Esophagus squamous epithelium (tissue), 5 donors: ENCODE results near the gene ZNF714. TPM values are rescaled to one million over a fixed set of nuclear protein-coding genes. Genes with fewer than 3 reads are reported as not detected.

Source experiments
- DNase-seq: peaks from one replicate; lab custom pipeline; 2025; lab: John Stamatoyannopoulos, UW
- H3K27ac ChIP-seq, 4 donors: fragments of 200-600 bp; sonication (generic); one replicate each; pipeline ENCODE4 v1.5.1; 2016 to 2019; ENCODE audit warnings: mild to moderate bottlenecking in 1 of 4
- H3K27me3 ChIP-seq, 4 donors: fragments of 200-600 bp; sonication (generic); 1 replicate in 3 of 4; 2 replicates in 1 of 4; pipeline versions ENCODE4 v1.5.1 to v1.6.0; 2017 to 2021; ENCODE audit warnings: antibody characterized with exemption in 1 of 4
- H3K36me3 ChIP-seq, 3 donors: fragments of 200-600 bp; sonication (generic); one replicate each; pipeline ENCODE4 v1.5.1; 2016 to 2019
- H3K4me1 ChIP-seq, 3 donors: fragments of 200-600 bp; sonication (generic); one replicate each; pipeline ENCODE4 v1.5.1; 2017 to 2019
- H3K4me3 ChIP-seq, 4 donors: fragments of 200-600 bp; sonication (generic); 1 replicate in 3 of 4; 2 replicates in 1 of 4; pipeline ENCODE4 v1.5.1; 2016 to 2019; ENCODE audit warnings: mild to moderate bottlenecking in 2 of 4, moderate library complexity in 1 of 4
- H3K9me3 ChIP-seq, 3 donors: fragments of 200-600 bp; sonication (generic); one replicate each; pipeline ENCODE4 v1.5.1; 2016 to 2019
- POLR2A ChIP-seq, 4 donors: fragments of 450-650 bp; IDR thresholded peaks; one replicate each; pipeline ENCODE4 v1.6.1; 2017; ENCODE audit warnings: antibody characterized with exemption in 4 of 4, mild to moderate bottlenecking in 4 of 4, moderate library complexity in 3 of 4
- WGBS, 2 donors: methylation state at CpG; one replicate each; pipeline ENCODE4 v1.1.5; 2018; 5-methylcytosine and 5-hydroxymethylcytosine counted together
- intact Hi-C: fragments of 100-400 bp; cut with DNase I; formaldehyde crosslinking; loops from one replicate; pipeline ENCODE4 v1.15.0; 2022
- small RNA-seq, 4 donors: library from RNA; depleted of rRNA; stranded (forward); fragments of <200 nt; gene quantifications; one replicate each; pipeline ENCODE3, GENCODE V24; 2016
- total RNA-seq, 4 donors: library from RNA; depleted of rRNA; stranded (reverse); fragments of >200 nt; gene quantifications; one replicate each; pipeline ENCODE4 v1.1.0, GENCODE V29; 2016
- TF ChIP-seq, protein P1 (sequence below), 6 experiments: fragments of 450-650 bp in 4 of 6; fragments of 200-600 bp in 2 of 6; sonication (generic) in 2 of 6; IDR thresholded peaks; one replicate each; pipeline ENCODE4 v1.5.1; 2016 to 2019; ENCODE audit warnings: antibody characterized with exemption in 6 of 6, mild to moderate bottlenecking in 4 of 6, moderate library complexity in 4 of 6
- donor health status: DM: yes; HTN: yes; CAD: no.

ZNF714 gene
- total RNA-seq, 4 donors from 2014 or later = 5.4 to 14.9 (median 10.0) TPM

DNA sequence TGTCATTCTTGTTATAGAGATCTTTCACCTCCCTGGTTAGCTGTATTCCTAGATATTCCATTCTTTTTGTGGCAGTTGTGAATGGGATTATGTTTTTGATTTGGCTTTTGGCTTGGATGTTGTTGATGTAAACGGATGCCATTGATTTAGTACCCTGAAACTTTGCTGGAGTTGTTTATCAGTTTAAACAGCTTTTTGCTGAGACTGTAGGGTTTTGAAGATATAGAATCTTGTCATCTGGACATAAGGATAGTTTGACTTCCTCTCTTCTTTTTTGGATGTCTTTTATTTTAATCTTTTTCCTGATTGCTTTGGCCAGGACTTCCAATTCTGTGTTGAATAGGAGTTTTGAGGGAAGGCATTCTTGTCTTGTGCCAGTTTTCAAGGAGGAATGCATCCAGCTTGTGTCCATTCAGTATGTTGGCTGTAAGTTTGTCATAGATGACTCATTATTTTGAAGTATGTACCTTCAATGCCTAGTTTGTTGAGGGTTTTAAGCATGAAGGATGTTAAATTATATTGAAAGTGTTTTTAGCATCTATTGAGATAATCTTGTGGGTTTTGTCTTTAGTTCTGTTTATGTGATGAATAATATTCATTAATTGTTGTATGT, 76.6 kb downstream of the ZNF714 start:
- peaks cover 0 to 5% (median 0%) of the 10 kb centered on the region in 3 donors for H3K4me1 ChIP-seq
- DNase-seq = no peak
- no peaks in the 10 kb centered on the region for H3K27me3 ChIP-seq
- intact Hi-C loops = no loop called here
- H3K27ac ChIP-seq = no peak overlapping the region
- H3K36me3 ChIP-seq = peaks cover 0 to 76% (median 0%) of the 10 kb centered on the region in 3 donors
- no peak for TF ChIP-seq POLR2A (IDR thresholded peaks at IDR 0.05)
- TF ChIP-seq, protein P1, sequence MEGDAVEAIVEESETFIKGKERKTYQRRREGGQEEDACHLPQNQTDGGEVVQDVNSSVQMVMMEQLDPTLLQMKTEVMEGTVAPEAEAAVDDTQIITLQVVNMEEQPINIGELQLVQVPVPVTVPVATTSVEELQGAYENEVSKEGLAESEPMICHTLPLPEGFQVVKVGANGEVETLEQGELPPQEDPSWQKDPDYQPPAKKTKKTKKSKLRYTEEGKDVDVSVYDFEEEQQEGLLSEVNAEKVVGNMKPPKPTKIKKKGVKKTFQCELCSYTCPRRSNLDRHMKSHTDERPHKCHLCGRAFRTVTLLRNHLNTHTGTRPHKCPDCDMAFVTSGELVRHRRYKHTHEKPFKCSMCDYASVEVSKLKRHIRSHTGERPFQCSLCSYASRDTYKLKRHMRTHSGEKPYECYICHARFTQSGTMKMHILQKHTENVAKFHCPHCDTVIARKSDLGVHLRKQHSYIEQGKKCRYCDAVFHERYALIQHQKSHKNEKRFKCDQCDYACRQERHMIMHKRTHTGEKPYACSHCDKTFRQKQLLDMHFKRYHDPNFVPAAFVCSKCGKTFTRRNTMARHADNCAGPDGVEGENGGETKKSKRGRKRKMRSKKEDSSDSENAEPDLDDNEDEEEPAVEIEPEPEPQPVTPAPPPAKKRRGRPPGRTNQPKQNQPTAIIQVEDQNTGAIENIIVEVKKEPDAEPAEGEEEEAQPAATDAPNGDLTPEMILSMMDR (IDR thresholded peaks at IDR 0.05) = no peak
- WGBS, 2 donors = 80 to 95% methylated on average over 1 of the region's 1 CpG
- H3K9me3 ChIP-seq = peaks cover 0 to 13% (median 0%) of the 10 kb centered on the region in 3 donors
- no peak overlapping the region for H3K4me3 ChIP-seq

DNA sequence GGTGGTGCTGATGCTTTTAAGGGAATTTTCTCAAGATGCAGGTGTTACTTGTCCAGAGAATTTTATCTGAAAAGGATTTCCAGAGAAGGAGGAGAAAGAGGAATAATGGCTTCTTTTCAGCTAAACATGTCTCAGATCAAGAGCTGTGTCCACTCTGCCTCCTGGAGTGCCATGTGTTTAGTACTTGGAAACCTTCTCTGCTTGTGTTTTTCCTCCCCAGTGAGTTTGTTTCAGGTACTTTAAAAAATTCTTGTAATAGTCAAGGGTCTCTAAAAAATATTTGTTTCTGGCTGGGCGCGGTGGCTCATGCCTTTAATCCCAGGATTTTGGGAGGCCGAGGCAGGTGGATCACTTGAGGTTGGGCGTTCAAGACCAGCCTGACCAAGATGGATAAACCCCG, 82.5 kb downstream of the ZNF714 start:
- H3K27ac ChIP-seq = no peak overlapping the region
- no peaks in the 10 kb centered on the region for H3K27me3 ChIP-seq
- 92 to 100% methylated on average over 4 of the region's 5 CpGs for WGBS, 2 donors
- H3K9me3 ChIP-seq = peaks cover 0 to 6% (median 0%) of the 10 kb centered on the region in 3 donors
- peaks cover 0 to 98% (median 5%) of the 10 kb centered on the region in 3 donors for H3K36me3 ChIP-seq
- no peaks in the 10 kb centered on the region for H3K4me1 ChIP-seq
- no peak for DNase-seq
- no peak for TF ChIP-seq POLR2A (IDR thresholded peaks at IDR 0.05)
- TF ChIP-seq, protein P1 (IDR thresholded peaks at IDR 0.05) = no peak
- intact Hi-C loops = no loop called here
- H3K4me3 ChIP-seq = no peak overlapping the region

DNA sequence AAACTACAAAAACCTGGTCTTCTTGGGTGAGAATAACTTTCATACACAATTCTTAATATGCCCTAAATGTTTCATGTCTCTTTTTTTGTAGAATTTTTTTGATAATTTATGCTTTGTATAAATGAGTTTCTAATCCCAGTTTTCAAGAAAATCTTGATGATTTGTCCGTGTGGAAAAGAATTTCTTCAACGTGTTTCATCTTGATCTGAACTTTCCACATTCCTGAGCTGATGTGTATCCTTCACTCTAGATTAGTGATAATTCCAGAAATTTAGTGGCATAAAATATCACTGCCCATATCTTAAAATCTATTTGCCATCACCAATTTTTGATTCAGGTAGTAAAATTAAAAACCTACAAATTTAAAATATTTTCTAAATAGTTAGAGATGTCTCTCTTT, 84.4 kb downstream of the ZNF714 start:
- 42 to 72% methylated on average over 2 of the region's 2 CpGs for WGBS, 2 donors
- TF ChIP-seq, protein P1 (IDR thresholded peaks at IDR 0.05) = no peak
- no peak for TF ChIP-seq POLR2A (IDR thresholded peaks at IDR 0.05)
- H3K9me3 ChIP-seq = no peaks in the 10 kb centered on the region
- no peak overlapping the region for H3K27ac ChIP-seq
- H3K36me3 ChIP-seq = peaks cover 0 to 98% (median 5%) of the 10 kb centered on the region in 3 donors
- H3K4me3 ChIP-seq = no peak overlapping the region
- intact Hi-C loops = no loop called here
- DNase-seq = no peak
- no peaks in the 10 kb centered on the region for H3K27me3 ChIP-seq
- no peaks in the 10 kb centered on the region for H3K4me1 ChIP-seq

Small RNA genes within 50 kb of the gene (small RNA-seq; reads per million reads assigned to genes)
- gene RNA5SP469 = 0 to 0.54 (median 0.07) reads per million in 4 donors

Other genes starting within 250 kb of the ZNF714 start
- 1 to 10 TPM; 1.6 to 3.6 (median 2.6) TPM for gene ZNF85, start 159.0 kb upstream of the ZNF714 start, total RNA-seq
- 10 to 100 TPM in 3 of 4 donors, 1 to 10 TPM in 1; 6.6 to 41.8 (median 20.1) TPM for gene ZNF430, start 61.5 kb upstream of the ZNF714 start, total RNA-seq
- 10 to 100 TPM; 10.8 to 29.2 (median 15.8) TPM for gene ZNF431, start 59.8 kb downstream of the ZNF714 start, total RNA-seq
- 1 to 10 TPM; 3.0 to 8.6 (median 4.2) TPM for gene ZNF708, start 247.2 kb downstream of the ZNF714 start, total RNA-seq